Esophagus squamous epithelium (tissue), 5 donors: Measurements from ENCODE around the gene SINHCAF. TPM values are rescaled to one million over a fixed set of nuclear protein-coding genes. Genes with fewer than 3 reads are reported as not detected.
A peak's percentile ranks its signal among the peaks of the same experiment; 100 is the strongest.

Experiments used
- DNase-seq: peaks from one replicate; lab custom pipeline; 2025; lab: John Stamatoyannopoulos, UW
- H3K27ac ChIP-seq, 4 donors: fragments of 200-600 bp; sonication (generic); one replicate each; pipeline ENCODE4 v1.5.1; 2016 to 2019; ENCODE audit warnings: mild to moderate bottlenecking in 1 of 4
- H3K27me3 ChIP-seq, 4 donors: fragments of 200-600 bp; sonication (generic); 1 replicate in 3 of 4; 2 replicates in 1 of 4; pipeline versions ENCODE4 v1.5.1 to v1.6.0; 2017 to 2021; ENCODE audit warnings: antibody characterized with exemption in 1 of 4
- H3K36me3 ChIP-seq, 3 donors: fragments of 200-600 bp; sonication (generic); one replicate each; pipeline ENCODE4 v1.5.1; 2016 to 2019
- H3K4me1 ChIP-seq, 3 donors: fragments of 200-600 bp; sonication (generic); one replicate each; pipeline ENCODE4 v1.5.1; 2017 to 2019
- H3K4me3 ChIP-seq, 4 donors: fragments of 200-600 bp; sonication (generic); 1 replicate in 3 of 4; 2 replicates in 1 of 4; pipeline ENCODE4 v1.5.1; 2016 to 2019; ENCODE audit warnings: mild to moderate bottlenecking in 2 of 4, moderate library complexity in 1 of 4
- H3K9me3 ChIP-seq, 3 donors: fragments of 200-600 bp; sonication (generic); one replicate each; pipeline ENCODE4 v1.5.1; 2016 to 2019
- POLR2A ChIP-seq, 4 donors: fragments of 450-650 bp; IDR thresholded peaks; one replicate each; pipeline ENCODE4 v1.6.1; 2017; ENCODE audit warnings: antibody characterized with exemption in 4 of 4, mild to moderate bottlenecking in 4 of 4, moderate library complexity in 3 of 4
- WGBS, 2 donors: methylation state at CpG; one replicate each; pipeline ENCODE4 v1.1.5; 2018; 5-methylcytosine and 5-hydroxymethylcytosine counted together
- intact Hi-C: fragments of 100-400 bp; cut with DNase I; formaldehyde crosslinking; loops from one replicate; pipeline ENCODE4 v1.15.0; 2022
- total RNA-seq, 4 donors: library from RNA; depleted of rRNA; stranded (reverse); fragments of >200 nt; gene quantifications; one replicate each; pipeline ENCODE4 v1.1.0, GENCODE V29; 2016
- TF ChIP-seq, protein P1 (sequence below), 6 experiments: fragments of 450-650 bp in 4 of 6; fragments of 200-600 bp in 2 of 6; sonication (generic) in 2 of 6; IDR thresholded peaks; one replicate each; pipeline ENCODE4 v1.5.1; 2016 to 2019; ENCODE audit warnings: antibody characterized with exemption in 6 of 6, mild to moderate bottlenecking in 4 of 6, moderate library complexity in 4 of 6
- donor health status: DM: yes; HTN: yes; CAD: no.

SINHCAF gene
- total RNA-seq, 4 donors from 2014 or later = 52.2 to 71.9 (median 62.0) TPM

DNA sequence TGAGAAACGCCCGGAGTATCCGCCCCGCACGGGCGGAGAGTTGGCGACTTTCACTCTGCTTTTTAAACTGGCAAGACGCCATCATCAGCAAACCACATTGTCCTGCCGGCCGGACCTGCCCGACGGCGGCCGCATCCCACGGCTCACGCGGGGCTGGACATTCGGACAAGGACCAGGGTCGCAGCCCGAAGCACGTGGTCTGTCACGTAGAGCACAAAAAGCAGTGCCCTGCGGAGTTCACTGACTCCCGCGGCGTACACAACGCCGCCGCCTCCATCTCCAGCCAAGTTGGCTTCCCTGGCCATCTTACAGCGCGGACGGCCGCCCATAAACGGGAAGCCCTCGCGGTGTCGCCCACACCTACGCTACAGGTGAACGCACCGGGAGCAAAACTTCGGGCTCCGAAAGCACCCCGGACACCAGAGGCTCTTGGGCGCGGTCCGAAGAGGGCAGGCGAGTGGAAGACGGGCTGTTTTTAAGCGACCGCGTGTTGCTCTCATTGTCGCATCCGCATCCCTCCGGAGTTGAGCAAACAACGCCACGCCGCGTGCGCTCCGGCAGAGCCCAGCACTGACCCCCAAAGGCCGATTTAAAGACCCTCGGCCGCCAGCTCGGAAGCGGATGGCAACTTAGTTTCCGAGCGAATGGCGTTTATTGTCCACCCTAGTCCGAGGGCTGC lies 966 bp downstream of the SINHCAF start:
- H3K4me3 ChIP-seq = peak overlapping the region; percentile 78 to 89 (median 82)

DNA sequence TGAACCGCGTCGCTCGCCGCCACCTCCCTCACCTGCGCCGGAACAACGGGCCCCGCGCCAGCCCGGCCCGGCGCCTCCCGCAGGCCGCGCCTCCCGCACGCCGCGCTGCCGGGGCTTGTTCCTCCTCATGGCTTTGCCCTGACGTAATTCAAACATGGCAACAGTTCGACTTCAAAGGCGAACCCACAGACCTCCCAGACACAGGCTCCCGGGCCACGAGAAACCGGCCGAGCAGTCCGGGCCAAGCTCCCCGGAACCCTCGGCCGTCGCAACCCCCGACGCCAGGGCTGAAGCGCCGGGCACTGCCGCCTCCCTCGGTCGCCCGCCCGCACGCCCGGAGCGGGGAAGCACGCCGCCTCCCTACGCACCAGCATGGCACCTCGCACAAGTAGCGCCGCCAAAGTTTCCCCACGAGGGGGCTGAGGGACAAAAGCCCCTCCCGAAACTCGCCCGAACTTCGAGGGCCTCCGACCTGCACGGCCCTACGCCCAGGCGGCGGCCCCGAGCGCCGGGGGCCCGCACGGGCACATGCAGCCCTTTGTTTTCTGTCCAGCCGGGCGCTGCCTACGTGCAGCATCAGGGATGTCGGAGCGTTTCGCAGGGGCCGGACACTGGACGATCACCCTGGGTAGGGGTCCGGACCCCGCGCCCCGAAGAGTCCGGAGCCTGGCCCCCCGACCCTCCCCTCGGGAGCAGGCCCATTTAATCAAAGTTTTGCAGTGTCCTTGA lies 1.7 kb downstream of the SINHCAF start:
- intact Hi-C loops = no loop called here
- Histone ChIP-seq H3K4me3 (peak overlapping the region; percentile 78 to 89 (median 82)), H3K27me3 (no peaks in the 10 kb centered on the region), H3K4me1 (peaks cover 0 to 53% (median 0%) of the 10 kb centered on the region in 3 donors), H3K9me3 (no peaks in the 10 kb centered on the region), H3K36me3 (no peaks in the 10 kb centered on the region), H3K27ac (peak overlapping the region; percentile 91 to 98 (median 94))
- TF ChIP-seq POLR2A (IDR thresholded peaks at IDR 0.05) = peak in 2 of 4 donors; percentile 3 to 65
- TF ChIP-seq, protein P1, sequence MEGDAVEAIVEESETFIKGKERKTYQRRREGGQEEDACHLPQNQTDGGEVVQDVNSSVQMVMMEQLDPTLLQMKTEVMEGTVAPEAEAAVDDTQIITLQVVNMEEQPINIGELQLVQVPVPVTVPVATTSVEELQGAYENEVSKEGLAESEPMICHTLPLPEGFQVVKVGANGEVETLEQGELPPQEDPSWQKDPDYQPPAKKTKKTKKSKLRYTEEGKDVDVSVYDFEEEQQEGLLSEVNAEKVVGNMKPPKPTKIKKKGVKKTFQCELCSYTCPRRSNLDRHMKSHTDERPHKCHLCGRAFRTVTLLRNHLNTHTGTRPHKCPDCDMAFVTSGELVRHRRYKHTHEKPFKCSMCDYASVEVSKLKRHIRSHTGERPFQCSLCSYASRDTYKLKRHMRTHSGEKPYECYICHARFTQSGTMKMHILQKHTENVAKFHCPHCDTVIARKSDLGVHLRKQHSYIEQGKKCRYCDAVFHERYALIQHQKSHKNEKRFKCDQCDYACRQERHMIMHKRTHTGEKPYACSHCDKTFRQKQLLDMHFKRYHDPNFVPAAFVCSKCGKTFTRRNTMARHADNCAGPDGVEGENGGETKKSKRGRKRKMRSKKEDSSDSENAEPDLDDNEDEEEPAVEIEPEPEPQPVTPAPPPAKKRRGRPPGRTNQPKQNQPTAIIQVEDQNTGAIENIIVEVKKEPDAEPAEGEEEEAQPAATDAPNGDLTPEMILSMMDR (IDR thresholded peaks at IDR 0.05) = peak in 2 of 6 experiments; percentile 3 to 10
- DNase-seq = peak; percentile 45
- 0% methylated on average over 9 of the region's 81 CpGs; no CpG with 5 or more reads in 1 of the 2 donors for WGBS, 2 donors

More for the DNA sequence above, 966 bp downstream of the SINHCAF start:
- Histone ChIP-seq H3K4me1 (peaks cover 0 to 46% (median 0%) of the 10 kb centered on the region in 3 donors), H3K9me3 (no peaks in the 10 kb centered on the region), H3K27me3 (no peaks in the 10 kb centered on the region), H3K36me3 (no peaks in the 10 kb centered on the region), H3K27ac (peak overlapping the region; percentile 91 to 98 (median 94))
- TF ChIP-seq, protein P1 (IDR thresholded peaks at IDR 0.05) = no peak
- TF ChIP-seq POLR2A (IDR thresholded peaks at IDR 0.05) = peak in 1 of 4 donors; percentile 27
- intact Hi-C loops = no loop called here
- DNase-seq = no peak
- WGBS, 2 donors = 0% methylated on average over 6 of the region's 69 CpGs; no CpG with 5 or more reads in 1 of the 2 donors

DNA sequence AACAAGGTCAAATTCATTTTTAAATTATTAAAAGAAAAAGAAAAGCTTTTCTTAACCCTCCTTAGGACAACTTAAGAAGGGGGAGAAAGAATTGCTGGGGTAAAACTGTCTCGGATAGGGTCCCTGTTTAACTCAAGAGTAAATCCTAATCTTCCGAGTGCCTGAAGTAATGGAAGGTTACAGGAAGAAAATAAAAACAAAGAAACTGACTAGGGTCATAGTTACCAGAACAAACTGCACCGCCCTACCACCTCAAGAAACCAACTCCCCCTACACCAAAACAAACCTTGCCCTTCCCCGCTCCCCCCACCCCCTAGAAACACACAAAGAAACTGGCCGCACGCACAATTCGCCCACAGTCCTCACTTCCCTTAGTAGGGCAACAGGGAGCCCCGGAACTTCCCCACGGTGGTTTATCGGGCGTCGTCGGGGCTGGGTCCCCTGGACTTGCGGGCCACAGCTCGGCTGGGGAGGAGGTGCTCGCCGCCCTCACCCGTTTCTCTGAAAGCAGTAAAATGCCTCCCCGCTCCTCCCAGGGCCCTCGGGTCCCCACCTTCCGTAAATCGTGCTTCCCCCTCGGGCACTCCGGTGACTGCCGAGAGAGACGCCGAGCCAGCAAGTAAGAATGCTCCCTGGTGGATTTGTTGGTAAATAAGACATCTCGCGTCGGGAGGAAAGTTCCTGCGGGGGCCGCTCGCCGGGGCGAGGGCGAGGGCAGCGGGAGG lies 2.4 kb downstream of the SINHCAF start:
- peak in 1 of 4 donors; percentile 47 for TF ChIP-seq POLR2A (IDR thresholded peaks at IDR 0.05)
- TF ChIP-seq, protein P1 (IDR thresholded peaks at IDR 0.05) = no peak
- Histone ChIP-seq H3K4me3 (peak overlapping the region; percentile 78 to 89 (median 82)), H3K36me3 (no peaks in the 10 kb centered on the region), H3K9me3 (no peaks in the 10 kb centered on the region), H3K4me1 (peaks cover 0 to 60% (median 0%) of the 10 kb centered on the region in 3 donors), H3K27me3 (no peaks in the 10 kb centered on the region), H3K27ac (peak overlapping the region; percentile 91 to 98 (median 94))
- WGBS, 2 donors = 2 to 9% methylated on average over 13 to 17 of the region's 37 CpGs
- no peak for DNase-seq
- intact Hi-C loops = no loop called here

DNA sequence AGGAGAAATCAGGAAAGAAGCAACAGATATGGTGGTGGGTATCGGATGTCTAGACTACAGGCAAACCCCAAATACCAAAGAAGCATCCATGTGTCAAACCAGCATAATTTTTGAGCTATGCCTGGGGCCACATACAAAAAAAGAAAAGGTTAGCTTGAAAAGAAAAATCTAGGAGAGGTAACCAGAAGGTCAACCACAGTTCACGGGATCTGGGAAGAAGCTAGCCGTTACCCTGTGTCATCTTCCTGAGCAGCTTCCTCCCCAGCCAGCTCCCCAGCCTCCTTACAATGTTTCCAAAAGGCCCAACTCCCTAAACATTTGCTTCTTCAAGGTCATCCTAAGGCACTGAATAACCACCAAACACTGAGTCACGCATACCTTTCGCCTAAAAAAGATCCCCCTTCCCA lies 3.1 kb downstream of the SINHCAF start:
- Histone ChIP-seq H3K27ac (peak overlapping the region; percentile 11 to 98 (median 94)), H3K36me3 (no peaks in the 10 kb centered on the region), H3K4me1 (peaks cover 0 to 68% (median 6%) of the 10 kb centered on the region in 3 donors), H3K27me3 (no peaks in the 10 kb centered on the region), H3K9me3 (no peaks in the 10 kb centered on the region), H3K4me3 (peak overlapping the region; percentile 78 to 89 (median 82))
- 27 to 34% methylated on average over 5 of the region's 5 CpGs for WGBS, 2 donors
- intact Hi-C loops = no loop called here
- DNase-seq = no peak
- TF ChIP-seq, protein P1 (IDR thresholded peaks at IDR 0.05) = no peak
- no peak for TF ChIP-seq POLR2A (IDR thresholded peaks at IDR 0.05)
